HG02840 (cell line): ENCODE measurements around the gene ZBTB34.

ENCODE experiments used
- ATAC-seq: cut with Tn5 transposase; IDR thresholded peaks from one replicate; pipeline ENCODE4 v1.9.1; 2021; ENCODE audit warnings: mild to moderate bottlenecking, moderate library complexity, moderate number of reproducible peaks; ENCODE audit not compliant: unreplicated experiment, low FRiP score

Gene ZBTB34

GRCh38 chr9:126874546-126875314 is 14.3 kb downstream of the ZBTB34 start:
- no peak for ATAC-seq

GRCh38 chr9:126875756-126876510 is 15.5 kb downstream of the ZBTB34 start:
- no peak for ATAC-seq

- ATAC-seq, result no peak
These were observed 16.1 kb downstream of the ZBTB34 start for GRCh38 chr9:126876531-126876930.

GRCh38 chr9:126877418-126877817 is 17.0 kb downstream of the ZBTB34 start:
- ATAC-seq, result no peak

- no peak for ATAC-seq
These were observed 18.8 kb downstream of the ZBTB34 start for GRCh38 chr9:126879288-126879687.

- ATAC-seq, result no peak
These were observed 19.9 kb downstream of the ZBTB34 start for GRCh38 chr9:126880226-126880946.

GRCh38 chr9:126880947-126881332 is 20.5 kb downstream of the ZBTB34 start:
- ATAC-seq, result no peak

GRCh38 chr9:126882746-126883145 is 22.3 kb downstream of the ZBTB34 start:
- no peak for ATAC-seq

- ATAC-seq, result no peak
These were observed 23.2 kb downstream of the ZBTB34 start for GRCh38 chr9:126883636-126884035.

- no peak for ATAC-seq
These were observed 24.7 kb downstream of the ZBTB34 start for GRCh38 chr9:126885131-126885641.

GRCh38 chr9:126886034-126886822 is 25.8 kb downstream of the ZBTB34 start:
- ATAC-seq, result no peak

GRCh38 chr9:126886897-126887296 is 26.5 kb downstream of the ZBTB34 start:
- ATAC-seq, result no peak

- no peak for ATAC-seq
These were observed 31.2 kb downstream of the ZBTB34 start for GRCh38 chr9:126891676-126892075.

- no peak for ATAC-seq
These were observed 32.6 kb downstream of the ZBTB34 start for GRCh38 chr9:126893079-126893478.

GRCh38 chr9:126894052-126894603 is 33.7 kb downstream of the ZBTB34 start:
- no peak for ATAC-seq

GRCh38 chr9:126902210-126902609 is 41.8 kb downstream of the ZBTB34 start:
- ATAC-seq, result no peak

GRCh38 chr9:126904586-126904985 is 44.1 kb downstream of the ZBTB34 start:
- ATAC-seq, result no peak

- ATAC-seq, result no peak
These were observed 45.7 kb downstream of the ZBTB34 start for GRCh38 chr9:126906091-126906490.

GRCh38 chr9:126907058-126907457 is 46.6 kb downstream of the ZBTB34 start:
- no peak for ATAC-seq
